GM19328 (cell line): Measurements from ENCODE around the gene INTS13.
"Not testable (repeated sequence)": the region's sequence is repeated elsewhere in the genome, so short reads cannot be mapped to it uniquely, and the experiment has no call there.

Source experiments
- ATAC-seq: cut with Tn5 transposase; IDR thresholded peaks from one replicate; pipeline ENCODE4 v1.9.1; 2021; ENCODE audit warnings: mild to moderate bottlenecking, moderate library complexity; ENCODE audit not compliant: unreplicated experiment

Gene INTS13

GRCh38 chr12:26871985-26872384 lies 65.8 kb downstream of the INTS13 start:
- no peak for ATAC-seq

DNA sequence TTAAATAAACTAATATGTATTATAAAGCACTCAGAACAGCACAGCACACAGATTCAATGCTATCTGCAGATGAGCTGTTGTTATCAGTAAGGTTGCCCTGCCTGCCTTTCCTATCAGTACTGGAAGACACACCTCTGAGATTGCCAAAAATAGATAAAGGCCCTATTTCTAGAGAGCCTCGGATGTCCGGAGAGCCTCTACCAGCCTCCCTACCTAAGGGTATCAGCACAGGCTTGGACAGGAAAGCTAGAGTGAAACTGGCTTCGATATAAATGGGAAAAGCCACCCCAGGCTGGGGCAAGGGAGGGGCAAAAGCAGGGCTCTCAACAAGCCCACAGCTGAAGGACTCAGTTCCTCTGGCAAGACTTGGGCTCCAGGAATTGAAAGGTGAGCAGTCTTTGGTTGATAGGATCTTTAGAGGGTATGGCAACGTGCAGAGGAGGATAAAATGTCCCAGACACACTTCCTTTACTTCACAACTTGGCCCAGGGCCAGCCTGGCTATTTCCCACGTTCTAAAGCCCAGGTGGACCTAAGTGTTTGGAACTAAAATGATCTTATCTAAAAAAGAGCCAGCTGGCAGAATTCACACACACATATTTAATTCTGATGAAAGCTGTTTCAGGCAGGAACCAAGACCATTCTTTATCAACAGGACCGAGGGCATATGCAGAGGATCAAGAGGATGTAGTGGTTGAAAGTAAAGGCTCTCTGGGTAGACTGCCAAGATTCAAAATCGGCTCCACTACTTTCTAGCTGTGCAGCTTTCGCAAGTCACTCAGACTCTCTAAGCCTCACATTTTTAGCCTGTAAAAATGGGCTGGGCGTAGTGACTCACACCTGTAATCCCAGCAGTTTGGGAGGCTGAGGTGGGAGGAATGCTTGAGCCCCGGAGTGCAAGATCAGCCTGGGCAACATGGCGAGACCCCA lies 67.0 kb downstream of the INTS13 start:
- ATAC-seq, result no peak

- ATAC-seq, result no peak
Measured at GRCh38 chr12:26869908-26870459, 67.8 kb downstream of the INTS13 start.

GRCh38 chr12:26869104-26869494 lies 68.7 kb downstream of the INTS13 start:
- ATAC-seq, result no peak

- ATAC-seq, result no peak
Measured at GRCh38 chr12:26868447-26869103, 69.2 kb downstream of the INTS13 start.

DNA sequence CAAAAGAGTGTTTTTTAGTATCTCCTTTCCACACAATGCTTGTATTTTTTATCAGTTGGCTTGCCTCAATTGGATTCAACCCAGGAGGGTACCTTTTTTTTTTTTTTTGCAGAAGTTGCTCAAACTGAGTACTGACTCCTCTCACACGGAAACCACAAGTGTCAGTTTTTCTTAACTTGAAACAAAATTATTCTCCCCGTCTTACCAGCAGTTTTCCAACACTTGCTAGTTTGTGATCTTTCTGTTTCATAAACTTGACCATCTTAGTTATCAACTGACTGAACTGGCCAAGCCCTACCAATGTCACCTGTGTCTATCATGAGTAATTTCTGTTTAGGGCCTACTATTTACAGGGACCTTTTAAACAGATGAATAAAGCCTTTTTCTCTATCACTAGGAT lies 70.7 kb downstream of the INTS13 start:
- no peak for ATAC-seq

- ATAC-seq, result no peak
Measured at GRCh38 chr12:26863515-26863914, 74.3 kb downstream of the INTS13 start.

DNA sequence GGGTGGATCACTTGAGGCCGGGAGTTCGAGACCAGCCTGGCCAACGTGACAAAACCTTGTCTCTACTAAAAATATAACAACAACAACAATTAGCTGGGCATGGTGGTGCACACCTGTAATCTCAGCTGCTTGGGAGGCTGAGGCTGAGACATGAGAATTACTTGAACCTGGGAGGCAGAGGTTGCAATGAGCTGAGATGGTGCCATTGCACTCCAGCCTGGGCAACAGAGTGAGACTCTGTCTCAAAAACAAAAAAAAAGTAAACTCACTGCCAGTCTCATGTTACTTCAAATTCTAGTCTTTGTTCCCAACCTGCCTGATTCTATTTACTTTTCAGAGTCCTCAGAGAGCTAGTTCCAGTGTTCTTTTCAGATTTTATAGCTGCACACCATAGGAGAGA lies 75.0 kb downstream of the INTS13 start:
- not testable (repeated sequence) for ATAC-seq

DNA sequence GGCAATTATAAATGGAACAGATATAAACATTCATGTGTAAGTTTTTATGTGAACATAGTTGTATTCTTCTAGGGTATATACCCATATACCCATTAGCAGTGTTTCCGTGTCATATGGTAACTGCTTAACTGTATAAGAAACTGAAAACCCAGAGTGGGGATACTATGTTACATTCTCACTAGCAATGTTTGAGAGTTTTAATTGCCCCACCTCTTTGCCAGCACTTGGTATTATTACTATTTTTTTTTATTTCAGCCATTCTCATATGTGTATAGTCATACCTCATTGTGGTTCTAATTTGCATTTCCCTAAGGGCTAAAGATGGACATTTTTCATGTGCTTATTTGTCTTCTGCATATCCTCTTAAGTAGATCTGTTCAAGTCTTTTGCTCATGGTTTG lies 76.1 kb downstream of the INTS13 start:
- no peak for ATAC-seq

DNA sequence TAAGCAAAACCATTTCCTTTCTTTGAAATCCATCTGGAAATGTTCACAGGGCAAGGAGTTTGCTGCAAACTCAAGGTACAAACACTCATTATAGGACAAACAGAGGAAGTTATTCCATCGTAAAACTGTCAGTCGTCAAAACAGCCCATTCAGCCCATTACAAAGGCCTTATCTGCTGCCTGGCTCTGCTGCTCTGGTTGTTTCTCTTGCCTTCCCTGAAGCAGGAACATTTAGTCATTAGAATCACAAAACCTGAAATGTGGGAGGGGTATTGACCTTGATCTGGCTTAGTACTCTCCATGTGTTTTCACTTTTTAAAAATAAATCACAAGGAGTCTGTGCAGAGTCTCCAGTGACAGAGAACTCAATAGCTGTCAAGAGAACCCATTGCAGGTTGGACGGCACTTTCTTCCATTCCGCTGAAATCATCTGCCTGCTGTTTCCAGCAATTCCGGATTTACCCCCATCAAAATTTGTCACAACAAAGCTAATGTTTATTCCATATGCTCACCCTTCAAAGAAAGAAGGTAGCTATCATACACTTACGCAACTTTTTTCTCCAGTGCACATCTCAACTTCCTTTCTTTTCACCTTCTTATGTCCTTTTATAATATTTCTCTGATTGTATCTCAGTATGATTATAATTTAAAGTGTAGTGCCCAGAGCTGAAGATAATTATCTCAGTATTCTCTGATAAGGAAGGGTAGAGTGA lies 80.2 kb downstream of the INTS13 start:
- ATAC-seq, result no peak

DNA sequence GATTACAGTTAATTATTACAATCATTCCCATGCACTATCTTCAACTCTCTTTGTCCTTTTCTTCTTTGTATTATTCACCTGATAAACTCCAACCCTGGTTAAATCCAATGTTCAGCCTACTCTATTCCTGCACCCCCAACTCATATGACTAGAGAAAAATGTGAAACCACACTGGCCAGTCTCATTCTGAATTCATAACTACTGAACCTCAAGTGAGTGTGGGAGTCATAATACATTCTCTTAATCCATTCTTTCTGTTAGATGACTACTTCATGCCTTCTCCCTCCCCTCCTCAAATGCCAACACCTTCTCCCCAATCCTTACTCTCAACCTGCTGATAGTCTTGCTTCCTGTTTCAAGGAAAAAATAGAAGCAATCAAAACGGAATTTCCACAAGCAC lies 82.4 kb downstream of the INTS13 start:
- no peak for ATAC-seq
